HAP-1 (cell line): ENCODE data around the gene MC1R.

Experiments
- DNase-seq, 2 experiments: peaks; one replicate each; pipeline ENCODE4 v3.0.0-alpha.2; 2016 to 2020; ENCODE audit warnings: low spot score in 2 of 2
- H3K27me3 ChIP-seq: fragments of 250-450 bp; sonication (Bioruptor Pico); 2 replicates; pipeline ENCODE4 v1.5.1; 2020; ENCODE audit warnings: low read depth, mild to moderate bottlenecking, moderate library complexity
- H3K36me3 ChIP-seq: fragments of 250-450 bp; sonication (Bioruptor Pico); replicated peaks from 2 replicates; pipeline ENCODE4 v1.5.1; 2020; ENCODE audit warnings: mild to moderate bottlenecking
- H3K4me1 ChIP-seq: fragments of 250-450 bp; sonication (Bioruptor Pico); 2 replicates; pipeline ENCODE4 v1.5.1; 2020; ENCODE audit warnings: mild to moderate bottlenecking
- H3K4me3 ChIP-seq: fragments of 250-450 bp; sonication (Bioruptor Pico); 2 replicates; pipeline ENCODE4 v1.5.1; 2020; ENCODE audit warnings: mild to moderate bottlenecking, moderate library complexity
- H3K9me3 ChIP-seq: fragments of 250-450 bp; sonication (Bioruptor Pico); 2 replicates; pipeline ENCODE4 v1.5.1; 2020; ENCODE audit warnings: mild to moderate bottlenecking, moderate library complexity
- in situ Hi-C: fragments of 300-500 bp; cut with MboI; formaldehyde crosslinking; loops from 3 replicates; pipeline ENCODE4 v1.14.3; 2020; ENCODE audit warnings: low sequenced_read_pairs, inconsistent platforms, mixed read lengths

The MC1R gene

GRCh38 chr16:89904606-89905510 lies 13.8 kb upstream of the MC1R start:
- H3K9me3 ChIP-seq = no peaks in the 10 kb centered on the region
- in situ Hi-C loops = no loop called here
- no peaks in the 10 kb centered on the region for H3K4me1 ChIP-seq
- no peak for DNase-seq
- peaks cover 49% of the 10 kb centered on the region for H3K36me3 ChIP-seq
- H3K4me3 ChIP-seq = no peak overlapping the region
- H3K27me3 ChIP-seq = no peaks in the 10 kb centered on the region

DNA sequence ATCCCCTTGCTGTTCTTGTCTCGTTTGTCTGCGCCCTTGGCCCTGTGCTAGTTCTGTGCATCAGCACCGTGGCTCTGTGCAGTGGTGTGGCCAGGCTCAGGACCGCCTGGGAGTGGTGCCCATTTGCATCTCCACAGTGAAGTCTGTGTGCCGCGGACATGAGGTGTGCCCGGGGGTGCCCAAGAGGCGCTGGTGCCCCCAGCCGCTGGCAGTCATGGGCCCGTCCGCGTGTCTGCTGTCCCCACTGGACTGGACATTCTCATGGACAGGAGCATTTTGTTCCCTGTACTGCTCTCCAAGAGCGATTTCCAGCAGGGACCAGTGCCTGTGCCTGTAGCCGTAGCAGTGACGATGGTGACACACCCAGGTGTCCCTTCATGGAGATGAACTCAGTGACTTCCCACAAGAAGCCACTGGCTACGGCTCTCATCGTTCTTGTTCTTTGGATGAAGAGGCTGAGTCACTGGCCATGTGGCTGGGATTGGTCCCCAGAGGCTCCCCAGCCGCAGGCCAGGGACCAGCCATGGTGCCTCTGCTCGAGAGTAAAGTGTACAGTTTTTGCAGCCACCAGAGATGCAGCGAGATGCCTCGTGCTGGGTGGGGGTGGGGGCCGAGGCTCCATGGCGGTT lies 13.0 kb upstream of the MC1R start:
- no peak for DNase-seq
- Histone ChIP-seq H3K9me3 (no peaks in the 10 kb centered on the region), H3K4me3 (no peak overlapping the region), H3K36me3 (peaks cover 54% of the 10 kb centered on the region), H3K4me1 (no peaks in the 10 kb centered on the region), H3K27me3 (no peaks in the 10 kb centered on the region)
- in situ Hi-C loops = no loop called here

- in situ Hi-C loops = no loop called here
- Histone ChIP-seq H3K9me3 (no peaks in the 10 kb centered on the region), H3K36me3 (peaks cover 57% of the 10 kb centered on the region), H3K4me1 (no peaks in the 10 kb centered on the region), H3K4me3 (no peak overlapping the region), H3K27me3 (no peaks in the 10 kb centered on the region)
- no peak for DNase-seq
Measured at GRCh38 chr16:89906140-89907025, 12.3 kb upstream of the MC1R start.

DNA sequence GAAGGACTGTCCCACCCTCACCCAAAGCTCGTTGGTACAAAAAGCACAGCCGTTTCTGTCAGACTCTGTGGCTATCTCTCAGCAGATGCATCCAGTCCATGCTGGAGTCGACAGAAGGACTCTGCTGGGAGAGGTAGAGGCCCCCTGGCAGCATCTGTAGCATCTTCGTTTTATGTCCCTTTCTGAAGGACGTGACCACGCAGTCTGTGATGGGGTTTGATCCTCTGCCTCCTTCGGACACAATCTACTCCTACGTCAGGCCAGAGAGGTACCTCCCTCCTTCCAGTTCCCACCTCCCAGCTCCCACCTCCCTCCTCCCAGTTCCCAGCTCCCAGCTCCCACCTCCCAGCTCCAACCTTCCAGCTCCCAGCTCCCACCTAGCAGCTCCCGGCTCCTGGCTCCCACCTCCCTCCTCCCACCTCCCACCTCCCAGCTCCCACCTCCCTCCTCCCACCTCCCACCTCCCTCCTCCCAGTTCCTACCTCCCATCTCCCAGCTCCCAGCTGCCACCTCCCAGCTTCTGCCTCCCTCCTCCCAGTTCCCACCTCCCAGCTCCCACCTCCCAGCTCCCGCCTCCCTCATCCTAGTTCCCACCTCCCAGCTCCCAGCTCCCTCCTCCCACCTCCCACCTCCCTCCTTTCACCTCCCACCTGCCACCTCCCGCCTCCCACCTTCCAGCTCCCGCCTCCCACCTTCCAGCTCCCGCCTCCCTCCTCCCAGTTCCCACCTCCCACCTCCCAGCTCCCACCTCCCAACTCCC lies 11.4 kb upstream of the MC1R start:
- Histone ChIP-seq H3K36me3 (peaks cover 60% of the 10 kb centered on the region), H3K27me3 (no peaks in the 10 kb centered on the region)
- in situ Hi-C loops = no loop called here

GRCh38 chr16:89908236-89908635 lies 10.4 kb upstream of the MC1R start:
- peaks cover 61% of the 10 kb centered on the region for H3K36me3 ChIP-seq
- in situ Hi-C loops = no loop called here

More for the DNA sequence above, 11.4 kb upstream of the MC1R start:
- Histone ChIP-seq H3K4me3 (no peak overlapping the region), H3K4me1 (no peaks in the 10 kb centered on the region), H3K9me3 (no peaks in the 10 kb centered on the region)
- DNase-seq = no peak

DNA sequence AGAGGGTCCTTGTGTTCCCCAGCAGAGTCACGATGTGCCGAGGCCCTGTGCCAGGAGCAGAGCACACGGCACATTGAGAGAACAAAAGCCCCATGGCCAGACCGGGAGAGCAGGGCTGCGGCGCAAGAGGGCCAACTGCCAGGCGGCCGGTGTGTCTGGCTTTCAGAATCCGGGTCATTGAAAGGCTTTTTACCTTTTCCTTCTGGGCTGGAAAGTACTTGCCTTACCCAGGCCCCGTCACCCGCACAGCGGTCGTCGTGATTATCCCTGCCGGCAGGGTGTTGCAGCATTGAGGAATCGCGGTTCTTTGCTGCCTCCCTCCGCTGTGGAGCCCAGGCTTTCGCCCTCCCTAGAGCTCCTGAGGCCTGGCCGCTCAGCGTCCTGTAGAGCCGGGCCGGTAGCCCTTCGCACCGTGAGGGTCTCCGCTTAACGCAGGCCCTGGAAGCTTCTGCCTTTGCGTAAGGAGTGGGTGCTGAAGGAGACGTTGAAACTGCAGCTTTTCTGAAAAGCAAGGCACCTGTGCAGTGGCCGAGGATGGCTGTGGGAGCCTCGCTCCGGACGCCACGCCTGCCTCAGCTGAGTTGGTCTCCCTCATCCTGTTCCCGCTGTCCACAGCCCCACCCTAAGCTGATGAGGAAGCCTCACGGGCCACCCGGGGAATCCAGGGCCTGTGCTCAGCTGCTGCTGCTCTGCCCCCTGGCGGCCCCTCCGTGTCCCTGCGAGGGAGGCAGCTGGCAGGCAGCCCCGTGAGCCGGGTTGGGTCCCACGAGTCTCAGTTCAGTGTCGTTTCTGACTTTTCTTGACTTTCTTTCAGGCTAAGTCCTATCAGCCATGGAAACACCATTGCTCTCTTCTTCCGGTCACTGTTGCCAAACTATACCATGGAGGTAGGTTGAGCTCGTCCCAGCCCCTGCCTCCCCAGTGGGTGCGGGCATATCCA lies 8.6 kb upstream of the MC1R start:
- no peaks in the 10 kb centered on the region for H3K9me3 ChIP-seq
- DNase-seq = peak; percentile 41 to 84

More at GRCh38 chr16:89908236-89908635, 10.4 kb upstream of the MC1R start:
- Histone ChIP-seq H3K27me3 (no peaks in the 10 kb centered on the region), H3K4me1 (no peaks in the 10 kb centered on the region), H3K4me3 (no peak overlapping the region), H3K9me3 (no peaks in the 10 kb centered on the region)
- DNase-seq = no peak

DNA sequence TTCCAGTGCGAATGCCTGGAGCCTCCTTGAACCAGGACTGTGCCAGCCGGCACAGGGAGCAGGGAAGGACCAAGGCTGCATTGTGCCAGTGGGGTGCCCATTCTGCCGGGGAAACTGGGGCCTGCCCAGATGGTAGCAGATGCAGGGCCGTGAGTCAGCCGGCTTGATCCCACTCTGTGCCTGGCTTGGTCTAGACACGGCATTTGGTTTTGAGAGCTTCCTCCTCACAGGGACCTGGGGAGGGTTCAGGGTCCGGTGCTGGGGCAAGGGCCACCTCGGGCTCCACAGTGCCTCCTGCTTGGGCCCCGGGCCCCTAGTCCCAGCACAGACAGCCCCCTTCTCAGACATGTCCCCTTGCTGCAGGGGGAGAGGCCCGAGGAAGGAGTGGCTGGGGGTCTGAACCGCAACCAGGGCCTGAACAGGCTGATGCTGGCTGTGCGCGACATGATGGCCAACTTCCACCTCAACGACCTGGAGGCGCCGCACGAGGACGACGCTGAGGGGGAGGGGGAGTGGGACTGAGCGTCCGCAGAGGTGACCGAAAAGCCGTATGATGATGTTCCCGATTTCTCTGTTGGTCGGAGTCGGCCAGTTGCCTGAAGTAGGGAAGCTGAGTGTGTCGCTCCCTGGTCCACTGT lies 7.8 kb upstream of the MC1R start:
- H3K4me1 ChIP-seq = no peaks in the 10 kb centered on the region
- no peaks in the 10 kb centered on the region for H3K9me3 ChIP-seq
- H3K27me3 ChIP-seq = no peaks in the 10 kb centered on the region
- H3K36me3 ChIP-seq = peaks cover 40% of the 10 kb centered on the region
- DNase-seq = no peak
- in situ Hi-C loops = no loop called here
- no peak overlapping the region for H3K4me3 ChIP-seq

More for the DNA sequence above, 8.6 kb upstream of the MC1R start:
- no peak overlapping the region for H3K4me3 ChIP-seq
- no peaks in the 10 kb centered on the region for H3K27me3 ChIP-seq
- peaks cover 47% of the 10 kb centered on the region for H3K36me3 ChIP-seq
- no peaks in the 10 kb centered on the region for H3K4me1 ChIP-seq
- in situ Hi-C loops = no loop called here

DNA sequence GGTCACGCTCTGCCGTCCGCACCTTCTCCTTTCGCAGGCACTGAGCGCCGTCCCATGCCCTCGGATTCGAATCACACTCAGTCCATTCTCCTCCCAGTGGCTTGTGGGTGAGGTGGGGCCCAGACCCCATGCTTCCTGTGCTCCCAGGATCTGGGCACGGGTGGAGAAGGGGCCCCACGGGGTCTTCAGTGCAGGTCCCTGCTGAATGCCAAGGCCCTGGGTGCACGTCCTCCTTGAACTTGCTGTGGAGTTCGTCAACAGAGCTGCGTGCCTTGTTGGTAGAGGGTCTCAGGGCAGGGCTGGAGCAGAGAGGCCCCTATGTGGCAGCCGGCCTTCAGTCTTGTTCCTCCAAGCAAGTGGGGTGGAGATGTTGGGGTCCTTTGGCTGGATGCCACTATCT lies 7.3 kb upstream of the MC1R start:
- in situ Hi-C loops = no loop called here
- DNase-seq = no peak
- no peaks in the 10 kb centered on the region for H3K4me1 ChIP-seq

DNA sequence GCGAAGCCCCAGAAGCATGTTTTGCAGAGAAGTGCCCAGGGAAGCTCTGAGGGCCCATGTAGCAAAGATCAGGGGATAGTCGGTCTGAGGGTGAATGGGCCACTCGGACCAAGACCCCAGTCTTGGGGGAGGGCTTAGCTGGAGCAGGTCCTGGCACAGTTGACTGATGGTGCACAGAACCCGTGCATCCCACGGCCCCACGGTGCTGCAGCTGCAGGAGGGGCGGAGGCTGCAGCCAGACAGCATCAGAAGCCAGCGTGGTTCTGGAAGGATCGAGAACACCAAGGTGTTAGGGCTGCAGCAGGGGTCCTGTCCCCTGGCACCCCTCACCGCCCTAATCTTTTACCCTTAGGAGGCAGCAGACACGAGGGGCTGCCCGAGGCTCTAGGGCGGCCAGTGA lies 6.5 kb upstream of the MC1R start:
- no peak for DNase-seq

More for the DNA sequence above, 7.3 kb upstream of the MC1R start:
- Histone ChIP-seq H3K9me3 (no peaks in the 10 kb centered on the region), H3K36me3 (peaks cover 35% of the 10 kb centered on the region), H3K27me3 (no peaks in the 10 kb centered on the region), H3K4me3 (no peak overlapping the region)

GRCh38 chr16:89912627-89913026 lies 6.0 kb upstream of the MC1R start:
- H3K36me3 ChIP-seq = peaks cover 27% of the 10 kb centered on the region
- no peak overlapping the region for H3K4me3 ChIP-seq
- in situ Hi-C loops = no loop called here
- no peak for DNase-seq
- peaks cover 4% of the 10 kb centered on the region for H3K4me1 ChIP-seq
- no peaks in the 10 kb centered on the region for H3K27me3 ChIP-seq
- no peaks in the 10 kb centered on the region for H3K9me3 ChIP-seq

More for the DNA sequence above, 6.5 kb upstream of the MC1R start:
- no peaks in the 10 kb centered on the region for H3K9me3 ChIP-seq
- H3K36me3 ChIP-seq = peaks cover 27% of the 10 kb centered on the region
- H3K4me1 ChIP-seq = no peaks in the 10 kb centered on the region
- in situ Hi-C loops = no loop called here
- no peak overlapping the region for H3K4me3 ChIP-seq
- H3K27me3 ChIP-seq = no peaks in the 10 kb centered on the region

DNA sequence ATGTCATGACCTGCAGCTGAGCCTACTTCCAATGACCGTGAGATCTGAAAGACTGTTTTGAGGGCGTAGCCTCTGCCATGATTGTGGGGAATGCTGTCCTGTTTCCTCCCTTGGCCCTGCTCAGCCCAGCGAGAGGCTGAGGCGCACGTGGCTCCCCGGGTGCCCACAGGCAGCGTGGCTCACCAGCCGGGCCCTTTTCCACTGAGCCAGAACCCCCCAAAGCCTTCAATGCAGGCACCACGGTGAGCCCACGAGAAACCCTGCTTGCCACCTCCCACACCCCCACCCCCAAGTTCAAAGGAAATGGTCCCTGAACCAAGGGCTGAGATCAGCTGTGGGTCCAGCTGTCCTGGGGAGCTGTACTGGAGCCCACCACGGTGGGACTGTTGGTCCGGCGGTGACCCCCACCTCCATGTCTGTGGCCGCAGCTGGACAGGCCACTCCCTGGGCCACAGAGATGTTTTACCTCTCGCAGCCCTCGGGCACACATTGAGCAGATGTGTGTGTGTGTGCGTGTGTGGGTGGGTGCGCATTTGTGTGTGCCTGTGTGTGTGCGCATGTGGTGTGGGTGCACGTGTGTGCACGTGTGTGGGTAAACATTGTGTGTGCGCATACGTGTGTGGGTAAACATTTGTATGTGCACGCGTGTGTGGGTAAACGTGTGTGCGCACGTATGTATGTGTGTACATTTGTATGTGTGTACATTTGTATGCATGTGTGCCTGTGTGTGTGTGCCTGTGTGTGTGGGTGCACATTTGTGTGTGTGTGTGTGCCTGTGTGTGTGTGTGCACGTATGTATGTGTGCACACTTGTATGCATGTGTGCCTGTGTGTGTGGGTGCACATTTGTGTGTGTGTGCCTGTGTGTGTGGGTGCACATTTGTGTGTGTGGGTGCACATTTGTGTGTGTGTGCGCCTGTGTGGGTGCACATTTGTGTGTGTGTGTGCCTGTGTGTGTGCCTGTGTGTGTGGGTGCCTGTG lies 5.0 kb upstream of the MC1R start:
- Histone ChIP-seq H3K36me3 (peaks cover 27% of the 10 kb centered on the region), H3K27me3 (no peaks in the 10 kb centered on the region), H3K4me1 (peaks cover 10% of the 10 kb centered on the region), H3K9me3 (no peaks in the 10 kb centered on the region), H3K4me3 (no peak overlapping the region)
- no peak for DNase-seq
- in situ Hi-C loops = no loop called here
